ENCODE results near the gene DCAF8.

The DCAF8 gene

GRCh38 chr1:160232911-160233310, 29.4 kb downstream of the DCAF8 start:
- H3F3A ChIP-seq (ENCODE audit: insufficient read depth, low read length) = no peaks in the 10 kb centered on the region
- no peaks in the 10 kb centered on the region for H3K27me3 ChIP-seq (ENCODE audit: insufficient read depth, low read length)
- H3K4me2 ChIP-seq (ENCODE audit: low read length) = no peak overlapping the region
- H4K20me1 ChIP-seq (ENCODE audit: insufficient read depth, low read length) = no peaks in the 10 kb centered on the region
- H3K27ac ChIP-seq (ENCODE audit: low read depth, low read length, poor library complexity, severe bottlenecking) = no peak overlapping the region
- H3K4me1 ChIP-seq (ENCODE audit: insufficient read depth, low read length, severe bottlenecking) = no peaks in the 10 kb centered on the region
- no peak for TF ChIP-seq EZH2 (IDR thresholded peaks at IDR 0.05; ENCODE audit: borderline replicate concordance, low read length)
- no peak for TF ChIP-seq CTCF (IDR thresholded peaks at IDR 0.05; ENCODE audit: low read length)
- no peaks in the 10 kb centered on the region for H3K9me2 ChIP-seq (ENCODE audit: low read depth, low read length)
- no peak overlapping the region for H2AFZ ChIP-seq (ENCODE audit: low read length)
- no peak overlapping the region for H3K4me3 ChIP-seq (ENCODE audit: low read depth, low read length, poor library complexity, severe bottlenecking)
- H3K9ac ChIP-seq (ENCODE audit: low read length) = no peak overlapping the region
- no peaks in the 10 kb centered on the region for H3K79me2 ChIP-seq (ENCODE audit: insufficient read depth, low read length)
- peaks cover 95% of the 10 kb centered on the region for H3K36me3 ChIP-seq (ENCODE audit: insufficient read depth, low read length)
- no peaks in the 10 kb centered on the region for H3K9me3 ChIP-seq (ENCODE audit: low read length)

GRCh38 chr1:160228431-160228830, 33.9 kb downstream of the DCAF8 start:
- no peaks in the 10 kb centered on the region for H3K9me2 ChIP-seq (ENCODE audit: low read depth, low read length)
- H3K79me2 ChIP-seq (ENCODE audit: insufficient read depth, low read length) = no peaks in the 10 kb centered on the region
- H3K27me3 ChIP-seq (ENCODE audit: insufficient read depth, low read length) = no peaks in the 10 kb centered on the region
- TF ChIP-seq EZH2 (IDR thresholded peaks at IDR 0.05; ENCODE audit: borderline replicate concordance, low read length) = no peak
- no peak for TF ChIP-seq CTCF (IDR thresholded peaks at IDR 0.05; ENCODE audit: low read length)
- no peak overlapping the region for H2AFZ ChIP-seq (ENCODE audit: low read length)
- H3K4me1 ChIP-seq (ENCODE audit: insufficient read depth, low read length, severe bottlenecking) = no peaks in the 10 kb centered on the region
- H3K4me3 ChIP-seq (ENCODE audit: low read depth, low read length, poor library complexity, severe bottlenecking) = no peak overlapping the region
- H3K27ac ChIP-seq (ENCODE audit: low read depth, low read length, poor library complexity, severe bottlenecking) = no peak overlapping the region
- no peak overlapping the region for H3K4me2 ChIP-seq (ENCODE audit: low read length)
- peaks cover 97% of the 10 kb centered on the region for H3K36me3 ChIP-seq (ENCODE audit: insufficient read depth, low read length)
- H3K9ac ChIP-seq (ENCODE audit: low read length) = no peak overlapping the region
- no peaks in the 10 kb centered on the region for H4K20me1 ChIP-seq (ENCODE audit: insufficient read depth, low read length)
- no peaks in the 10 kb centered on the region for H3F3A ChIP-seq (ENCODE audit: insufficient read depth, low read length)
- no peaks in the 10 kb centered on the region for H3K9me3 ChIP-seq (ENCODE audit: low read length)

- Histone ChIP-seq H3K79me2 (ENCODE audit: insufficient read depth, low read length) (no peaks in the 10 kb centered on the region), H3K9me3 (ENCODE audit: low read length) (no peaks in the 10 kb centered on the region), H3K4me3 (ENCODE audit: low read depth, low read length, poor library complexity, severe bottlenecking) (no peak overlapping the region), H3K36me3 (ENCODE audit: insufficient read depth, low read length) (peaks cover 97% of the 10 kb centered on the region), H3K9ac (ENCODE audit: low read length) (no peak overlapping the region), H3K4me1 (ENCODE audit: insufficient read depth, low read length, severe bottlenecking) (no peaks in the 10 kb centered on the region), H2AFZ (ENCODE audit: low read length) (no peak overlapping the region), H3K27ac (ENCODE audit: low read depth, low read length, poor library complexity, severe bottlenecking) (no peak overlapping the region), H3K9me2 (ENCODE audit: low read depth, low read length) (no peaks in the 10 kb centered on the region), H4K20me1 (ENCODE audit: insufficient read depth, low read length) (no peaks in the 10 kb centered on the region), H3F3A (ENCODE audit: insufficient read depth, low read length) (no peaks in the 10 kb centered on the region), H3K27me3 (ENCODE audit: insufficient read depth, low read length) (no peaks in the 10 kb centered on the region), H3K4me2 (ENCODE audit: low read length) (no peak overlapping the region)
- TF ChIP-seq EZH2 (IDR thresholded peaks at IDR 0.05; ENCODE audit: borderline replicate concordance, low read length) = no peak
- TF ChIP-seq CTCF (IDR thresholded peaks at IDR 0.05; ENCODE audit: low read length) = no peak
Measured at GRCh38 chr1:160227561-160227960, 34.8 kb downstream of the DCAF8 start.
